NCI-H1417 (cell line): ENCODE data around the gene FCF1.
"Not testable (repeated sequence)": the region's sequence is repeated elsewhere in the genome, so short reads cannot be mapped to it uniquely, and the experiment has no call there.

Source experiments
- DNase-seq, 3 experiments: peaks; one replicate each; lab custom pipeline; 2025; lab: John Stamatoyannopoulos, UW

The FCF1 gene

GRCh38 chr14:74702293-74702692 lies 10.7 kb upstream of the FCF1 start:
- no peak for DNase-seq

- DNase-seq: no peak
Measured at GRCh38 chr14:74703043-74703442, 9.9 kb upstream of the FCF1 start.

GRCh38 chr14:74704656-74705055 lies 8.3 kb upstream of the FCF1 start:
- no peak for DNase-seq

GRCh38 chr14:74705613-74706500 lies 7.1 kb upstream of the FCF1 start:
- no peak for DNase-seq

GRCh38 chr14:74710480-74710879 lies 2.5 kb upstream of the FCF1 start:
- no peak for DNase-seq

- no peak for DNase-seq
Measured at GRCh38 chr14:74711651-74712050, 1.3 kb upstream of the FCF1 start.

GRCh38 chr14:74713395-74713735 lies 421 bp downstream of the FCF1 start:
- DNase-seq: no peak

- no peak for DNase-seq
Measured at GRCh38 chr14:74720526-74720925, 7.6 kb downstream of the FCF1 start.

GRCh38 chr14:74723134-74723533 lies 10.2 kb downstream of the FCF1 start:
- no peak for DNase-seq

GRCh38 chr14:74732387-74732786 lies 19.4 kb downstream of the FCF1 start:
- DNase-seq: no peak

- peak in 1 of 3 experiments; percentile 59 for DNase-seq
Measured at GRCh38 chr14:74733221-74733620, 20.3 kb downstream of the FCF1 start.

- no peak for DNase-seq
Measured at GRCh38 chr14:74735125-74735524, 22.2 kb downstream of the FCF1 start.

GRCh38 chr14:74737753-74738325 lies 24.9 kb downstream of the FCF1 start:
- no peak for DNase-seq

GRCh38 chr14:74739293-74740030 lies 26.5 kb downstream of the FCF1 start:
- no peak for DNase-seq

GRCh38 chr14:74747237-74747636 lies 34.3 kb downstream of the FCF1 start:
- no peak for DNase-seq

- no peak for DNase-seq
Measured at GRCh38 chr14:74754157-74754556, 41.2 kb downstream of the FCF1 start.

GRCh38 chr14:74754899-74755298 lies 42.0 kb downstream of the FCF1 start:
- DNase-seq: no peak

- DNase-seq: no peak
Measured at GRCh38 chr14:74756326-74756725, 43.4 kb downstream of the FCF1 start.

- not testable (repeated sequence) for DNase-seq
Measured at GRCh38 chr14:74758505-74758904, 45.6 kb downstream of the FCF1 start.

- peak; percentile 98 to 99 (median 99) for DNase-seq
Measured at GRCh38 chr14:74762917-74763802, 50.2 kb downstream of the FCF1 start, which contains the start of gene YLPM1. TSS of gene YLPM1 (plus strand) at chr14:74763316. CDS start at chr14:74763490, 174 bp downstream.

GRCh38 chr14:74763803-74764531 lies 51.0 kb downstream of the FCF1 start:
- peak in 2 of 3 experiments; percentile 19 to 35 for DNase-seq
